Stimulated activated CD4-positive, alpha-beta T cell treated with anti-CD3 and anti-CD28 coated beads, Interleukin-1b, Interleukin-23, amount 100 ng/mL, for 24 hours (primary cell): Measurements from ENCODE around the gene PACS2.
"Not testable (repeated sequence)": the region's sequence is repeated elsewhere in the genome, so short reads cannot be mapped to it uniquely, and the experiment has no call there.

ENCODE experiments used
- DNase-seq, 4 experiments: peaks; one replicate each; pipeline ENCODE4 v3.0.0-alpha.2; 2020; ENCODE audit warnings: low read depth in 4 of 4, low spot score in 1 of 4

PACS2 gene

GRCh38 chr14:105314287-105315200 is at the start of gene PACS2:
PACS2 (plus strand) TSS chr14:105314748; CDS start chr14:105314919, 171 bp downstream.
- DNase-seq: peak; percentile 38 to 57 (median 54)

DNA sequence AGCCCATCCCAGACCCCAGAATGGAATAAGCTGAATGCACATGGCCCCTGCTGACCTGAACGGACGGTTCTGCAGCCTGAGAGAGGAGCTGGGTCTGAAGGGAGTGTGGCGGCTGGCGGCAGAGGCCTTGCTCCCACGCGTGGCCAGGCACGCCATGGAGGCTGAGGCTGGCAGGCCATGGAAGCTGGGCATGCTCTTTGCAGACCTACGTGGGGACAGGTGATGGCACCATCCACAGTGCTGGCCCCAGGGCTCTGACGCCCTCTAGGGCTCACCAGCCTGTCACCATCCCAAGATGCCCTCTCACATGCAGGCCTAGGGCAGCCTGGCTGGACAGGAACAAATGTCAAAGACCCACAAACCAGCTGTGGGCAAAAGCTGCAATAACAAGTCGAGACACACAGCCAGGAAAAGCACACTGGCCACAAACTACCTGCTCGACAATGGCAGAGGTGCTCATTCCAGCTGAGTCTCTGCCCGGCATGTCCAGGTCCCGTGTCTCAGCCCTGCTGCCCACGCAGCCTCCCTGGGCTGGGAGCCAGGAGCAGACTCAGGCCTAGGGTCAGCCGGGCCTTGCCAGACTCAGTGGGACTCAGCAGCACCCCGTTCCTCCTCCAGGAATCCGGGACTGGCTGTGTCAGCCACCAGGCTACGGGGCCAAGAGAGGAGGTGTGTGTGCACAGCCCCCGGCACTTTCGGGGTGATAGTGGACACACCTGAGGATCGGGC is 46.6 kb upstream of the PACS2 start:
- DNase-seq: no peak

- no peak for DNase-seq
These were observed 45.7 kb upstream of the PACS2 start for GRCh38 chr14:105268736-105269354.

GRCh38 chr14:105269405-105269804 is 45.1 kb upstream of the PACS2 start:
- no peak for DNase-seq

DNA sequence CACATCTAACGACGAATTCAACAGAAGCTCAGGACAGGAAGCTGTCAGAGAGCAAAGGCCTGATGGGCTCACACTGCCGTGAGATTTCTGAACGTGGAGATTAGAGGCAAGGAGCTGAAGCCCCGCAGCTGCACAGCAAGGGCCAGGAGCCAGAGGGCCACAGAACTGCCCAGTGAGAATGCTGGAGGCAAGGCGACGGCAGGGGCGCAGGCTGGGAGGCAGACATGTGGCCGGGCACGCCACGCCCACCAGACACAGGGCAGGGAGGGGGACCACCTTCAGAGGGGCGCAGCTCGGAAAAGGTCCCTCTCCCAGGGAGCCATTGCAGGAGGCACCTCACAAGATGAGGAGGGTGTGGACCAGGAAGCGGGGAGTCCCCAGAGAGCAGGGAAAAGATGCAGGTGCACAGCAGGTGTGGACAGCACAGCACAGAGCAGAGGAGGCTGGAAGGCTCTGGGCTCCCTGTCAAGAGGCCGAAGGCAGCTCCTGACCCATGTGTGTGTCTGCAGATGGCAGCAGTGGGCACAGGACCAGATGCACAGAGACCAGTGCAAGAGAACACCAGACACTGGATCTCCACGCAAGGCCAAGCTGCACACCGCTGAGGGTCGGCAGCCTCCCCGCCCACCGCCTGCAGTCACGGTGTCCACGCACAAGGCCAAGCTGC is 43.2 kb upstream of the PACS2 start:
- DNase-seq: no peak

DNA sequence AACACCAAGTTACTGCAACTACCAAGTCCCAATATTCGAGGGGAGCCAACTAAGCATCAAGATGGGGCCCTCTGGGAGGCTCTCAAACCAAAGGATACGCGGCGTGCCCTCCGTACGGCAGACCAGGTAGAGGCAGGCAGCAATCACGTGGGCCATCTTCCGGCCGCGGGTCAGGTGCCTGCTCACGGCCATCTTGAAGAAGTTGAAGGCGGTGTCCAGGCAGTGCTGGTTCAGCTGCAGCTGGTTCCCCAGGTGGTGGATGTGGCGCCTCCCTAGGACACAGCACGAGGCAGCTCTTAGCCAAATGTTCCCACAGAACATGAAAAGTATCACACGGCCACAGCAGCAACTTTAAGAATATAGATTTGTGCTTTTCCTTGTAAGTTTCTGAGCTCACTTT is 41.9 kb upstream of the PACS2 start:
- no peak for DNase-seq

DNA sequence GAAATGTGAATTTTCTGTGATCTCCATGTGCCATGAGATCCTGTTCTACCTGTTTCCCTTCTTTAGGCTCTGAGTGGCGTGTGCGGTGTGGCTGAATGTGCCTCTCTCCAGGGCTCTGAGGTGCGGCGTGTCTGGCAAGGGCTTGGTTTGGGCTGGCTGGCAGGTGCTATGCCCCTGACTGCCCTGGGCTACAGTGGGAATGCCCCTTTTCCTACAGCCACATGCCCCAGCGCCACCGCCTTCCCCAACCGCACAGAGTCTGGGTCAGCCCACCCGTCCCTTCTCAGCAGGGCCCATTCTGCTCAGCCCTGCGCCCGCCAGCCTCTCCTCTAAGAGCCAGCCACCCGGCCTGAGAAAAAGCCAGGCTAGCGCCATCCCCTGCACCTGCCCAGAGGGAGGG is 41.5 kb upstream of the PACS2 start:
- no peak for DNase-seq

- DNase-seq: no peak
These were observed 39.9 kb upstream of the PACS2 start for GRCh38 chr14:105274637-105275036.

DNA sequence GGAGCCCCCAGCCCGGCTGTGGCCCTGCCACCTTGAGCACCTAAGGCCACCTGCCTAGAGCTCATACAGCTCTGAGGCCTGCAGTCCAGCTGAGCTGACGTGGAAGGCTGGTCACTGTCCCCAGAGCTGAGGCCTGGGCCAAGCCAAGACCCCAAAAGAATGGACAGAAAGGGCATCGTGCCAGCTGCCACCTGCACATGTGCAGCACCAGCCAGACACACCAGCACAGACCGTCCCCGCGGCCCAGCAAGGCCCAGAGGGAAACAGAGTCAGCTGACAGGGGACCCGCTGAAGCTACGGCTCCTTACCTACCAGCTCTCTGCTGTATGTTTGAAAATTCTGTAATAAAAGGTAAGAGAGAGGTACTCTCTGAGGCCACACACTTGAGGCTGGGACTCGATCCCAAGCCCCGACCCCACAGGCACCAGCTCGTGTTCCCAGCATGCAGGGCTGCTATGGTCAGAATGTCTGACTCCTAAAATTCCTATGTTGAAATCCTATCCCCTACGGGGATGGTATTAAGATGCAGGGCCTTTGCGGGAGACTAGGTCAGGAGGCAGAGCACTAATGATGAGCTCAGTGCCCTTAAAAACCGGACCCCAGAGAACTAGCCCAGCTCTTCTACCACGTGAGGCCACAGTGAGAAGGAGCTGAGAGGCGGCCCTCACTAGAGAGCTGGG is 39.1 kb upstream of the PACS2 start:
- DNase-seq: no peak

DNA sequence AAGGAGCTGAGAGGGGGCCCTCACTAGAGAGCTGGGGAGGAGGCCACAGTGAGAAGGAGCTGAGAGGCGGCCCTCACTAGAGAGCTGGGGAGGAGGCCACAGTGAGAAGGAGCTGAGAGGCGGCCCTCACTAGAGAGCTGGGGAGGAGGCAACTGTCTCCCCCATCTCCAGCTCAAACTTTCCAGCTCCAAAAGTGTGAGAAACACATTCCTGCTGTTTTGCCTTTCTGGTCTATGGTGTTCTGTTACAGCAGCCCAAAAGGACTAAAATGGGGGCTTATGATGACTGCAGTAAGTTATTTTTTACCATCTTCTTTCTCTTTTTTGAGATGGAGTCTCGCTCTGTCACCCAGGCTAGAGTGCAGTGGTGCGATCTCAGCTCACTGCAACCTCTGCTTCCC is 37.1 kb upstream of the PACS2 start:
- not testable (repeated sequence) for DNase-seq

DNA sequence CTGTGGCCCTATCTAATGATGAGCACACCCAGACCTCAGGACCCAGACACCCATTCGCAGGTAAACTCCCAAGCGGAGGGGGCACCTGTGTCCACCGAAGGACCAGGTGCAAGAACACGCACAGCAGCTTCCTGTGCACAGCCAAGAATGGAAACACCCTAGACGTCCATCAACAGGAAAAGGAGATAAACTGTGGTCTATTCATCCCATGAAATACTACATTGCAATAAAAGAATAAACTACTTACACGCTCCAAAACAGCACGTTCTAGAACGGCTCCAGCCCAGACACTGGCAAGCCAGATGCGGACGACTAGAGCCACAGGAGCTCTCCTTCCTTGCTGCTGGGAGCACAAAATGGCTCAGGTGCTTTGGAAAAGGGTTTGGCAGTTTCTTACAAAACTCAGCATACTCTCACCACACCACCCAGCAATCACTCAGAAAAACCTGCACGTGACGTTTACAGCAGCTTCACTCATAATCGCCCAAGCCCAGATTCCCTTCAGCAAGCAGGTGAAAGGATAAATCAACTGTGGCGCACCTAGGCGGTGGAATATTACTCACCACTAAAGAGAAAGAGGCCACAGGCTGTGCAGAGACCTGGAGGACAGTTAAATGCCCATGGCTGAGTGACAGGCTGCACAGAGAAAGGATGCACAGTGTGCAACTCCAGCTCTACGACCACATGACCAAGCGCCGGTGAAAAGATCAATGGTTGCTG is 34.7 kb upstream of the PACS2 start:
- DNase-seq: no peak

GRCh38 chr14:105280525-105280924 is 34.0 kb upstream of the PACS2 start:
- DNase-seq: no peak

- DNase-seq: no peak
These were observed 33.0 kb upstream of the PACS2 start for GRCh38 chr14:105281371-105282097.

GRCh38 chr14:105282098-105282725 is 32.3 kb upstream of the PACS2 start:
- DNase-seq: no peak

DNA sequence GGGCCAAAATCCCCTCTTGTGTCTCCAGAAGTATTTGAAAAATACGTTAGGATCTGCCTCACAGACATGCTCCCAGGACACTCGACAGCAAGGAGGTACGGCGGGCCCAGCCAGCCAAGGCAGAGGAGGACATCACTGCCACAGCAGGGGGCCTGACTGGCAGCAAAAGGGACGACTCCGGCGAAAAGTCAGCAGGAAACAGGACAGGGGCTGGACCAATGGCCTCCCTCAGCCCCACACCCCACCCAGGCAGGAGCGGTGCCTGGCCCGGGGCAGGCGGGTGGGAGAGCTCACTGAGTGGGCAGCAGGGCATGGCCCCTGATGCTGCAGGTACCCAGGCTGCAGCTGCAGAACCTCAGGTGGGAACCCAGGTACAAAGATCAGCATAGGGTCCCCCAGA is 31.5 kb upstream of the PACS2 start:
- no peak for DNase-seq

- DNase-seq: no peak
These were observed 30.6 kb upstream of the PACS2 start for GRCh38 chr14:105283899-105284298.

GRCh38 chr14:105285174-105285573 is 29.4 kb upstream of the PACS2 start:
- DNase-seq: no peak

- no peak for DNase-seq
These were observed 27.8 kb upstream of the PACS2 start for GRCh38 chr14:105286759-105287144.
